ENCODE measurements around the gene PCP4L1.
"Not testable (repeated sequence)": the region's sequence is repeated elsewhere in the genome, so short reads cannot be mapped to it uniquely, and the experiment has no call there.

The PCP4L1 gene

DNA sequence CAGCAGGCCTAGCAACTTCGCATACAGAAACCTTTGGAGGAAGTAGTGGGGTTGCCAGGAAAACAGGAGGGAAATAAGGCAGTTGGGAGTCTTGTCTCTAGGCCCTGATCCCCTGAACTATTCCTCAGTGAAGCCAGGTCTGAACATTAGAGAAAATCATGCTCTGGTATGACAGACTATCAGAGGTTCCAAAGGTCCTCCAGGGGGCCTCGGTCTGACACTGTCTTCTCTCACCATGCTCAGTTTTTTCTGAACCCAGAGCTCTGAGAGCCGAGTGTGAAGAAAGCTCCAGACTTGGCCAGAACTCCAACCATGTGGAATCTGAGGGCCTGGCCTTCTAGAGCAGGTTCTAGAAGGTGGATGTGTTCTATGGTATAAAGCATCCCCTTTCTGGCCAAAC, 28.6 kb upstream of the PCP4L1 start:
- no peak for DNase-seq

DNA sequence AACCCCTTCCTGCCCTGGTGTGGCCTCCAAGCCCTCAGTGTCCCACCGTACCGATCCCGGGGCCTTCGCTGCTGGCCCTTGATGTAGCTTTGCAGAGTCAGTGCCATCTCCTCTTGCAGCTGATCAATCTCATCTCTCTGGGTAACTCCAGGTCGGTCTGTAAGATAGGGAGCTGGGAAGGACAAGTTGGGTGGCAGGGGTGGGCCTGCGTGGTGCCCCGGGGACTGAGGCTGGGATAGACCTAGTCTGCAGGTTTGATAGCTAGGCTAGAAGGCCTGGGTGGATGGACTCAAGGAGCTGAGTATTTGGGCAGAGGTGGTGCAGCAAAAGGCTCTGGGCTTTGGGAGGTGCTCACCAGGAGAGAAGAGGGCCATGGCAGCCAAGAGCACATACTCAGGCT, 27.8 kb upstream of the PCP4L1 start:
- DNase-seq = no peak

DNA sequence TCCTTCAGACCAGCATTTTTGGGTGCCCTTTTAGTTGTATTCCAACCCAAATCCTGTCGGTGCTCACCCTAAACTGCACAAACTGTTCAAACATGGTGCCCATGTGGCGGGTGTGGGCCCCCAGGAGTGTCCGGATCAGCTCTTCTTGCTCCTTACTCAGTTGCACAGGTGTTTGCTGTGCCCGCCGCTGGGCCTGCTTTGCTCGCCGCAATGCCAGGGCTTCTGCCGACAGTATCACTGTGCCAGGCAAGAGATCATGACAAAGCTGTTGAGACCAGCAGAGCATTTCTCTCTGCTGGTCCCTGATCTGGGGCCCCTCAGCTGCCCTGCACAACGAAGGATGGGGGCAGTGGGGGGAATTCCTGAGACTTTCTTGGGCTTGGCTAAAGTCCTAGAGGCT, 25.4 kb upstream of the PCP4L1 start:
- no peak for DNase-seq

DNA sequence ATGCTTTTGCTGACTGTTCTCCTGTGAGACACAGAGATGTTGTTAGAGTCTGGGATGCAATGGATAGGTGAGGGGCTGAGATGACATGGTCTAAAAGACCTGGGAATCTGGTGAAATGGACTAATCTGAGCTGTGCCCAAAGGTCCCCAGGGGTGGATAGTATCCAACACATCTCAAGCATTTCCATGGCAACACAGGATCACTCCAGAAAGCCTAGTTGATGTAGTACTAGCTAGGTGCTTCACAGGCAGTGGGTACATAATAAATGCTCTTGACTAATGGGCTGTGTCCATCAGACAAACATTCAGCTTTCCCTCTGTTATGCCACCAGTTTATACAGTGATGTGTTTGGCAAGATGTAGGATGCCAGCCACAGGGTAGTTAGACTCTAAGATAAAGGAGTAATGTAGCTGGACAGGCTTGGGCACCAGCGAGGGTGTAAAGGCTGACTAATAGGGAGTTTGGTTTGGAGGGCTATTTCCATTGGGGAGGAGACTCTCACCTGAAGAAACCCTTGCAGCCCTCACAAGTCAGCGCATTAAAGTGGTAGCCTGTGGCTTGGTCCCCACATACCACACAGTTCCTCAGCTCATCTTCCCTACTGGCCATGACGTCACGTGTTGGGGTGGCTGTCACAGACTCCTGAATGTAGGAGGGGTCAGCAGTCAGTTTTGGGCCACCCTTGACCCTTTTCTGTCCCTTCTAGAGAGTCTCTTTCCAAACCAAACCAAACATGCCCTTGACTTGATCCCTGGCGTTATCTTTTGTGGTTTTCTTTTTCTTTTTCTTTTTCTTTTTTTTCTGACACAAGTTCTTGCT, 22.4 kb upstream of the PCP4L1 start:
- no peak for DNase-seq

DNA sequence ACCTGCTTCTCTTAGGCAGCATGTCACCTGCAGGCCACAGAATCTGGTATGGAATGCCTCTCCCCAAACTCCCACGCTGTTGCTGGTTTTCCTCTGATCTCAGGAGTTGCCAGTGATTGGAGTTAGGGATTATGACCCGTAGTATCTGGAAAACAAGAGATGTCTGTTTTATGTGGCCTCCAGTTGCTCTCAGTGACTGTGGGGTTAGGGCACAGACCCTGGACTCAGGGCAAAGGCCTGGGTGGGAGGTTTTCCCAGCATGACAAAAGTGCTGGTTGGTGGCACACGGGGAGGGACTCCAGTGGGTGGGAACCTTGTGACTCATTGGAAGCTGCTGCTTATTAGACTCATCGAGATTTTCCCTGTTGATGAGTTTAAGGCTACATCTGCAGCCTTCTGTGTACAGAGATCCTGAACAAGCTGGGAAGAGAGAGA, 20.5 kb upstream of the PCP4L1 start, which contains the start of gene NR1I3:
TSS of gene NR1I3 (minus strand) at position 165 of the 435 bp plus-strand sequence. CDS start 1,638 bp downstream, outside the sequence.
- DNase-seq = no peak

DNA sequence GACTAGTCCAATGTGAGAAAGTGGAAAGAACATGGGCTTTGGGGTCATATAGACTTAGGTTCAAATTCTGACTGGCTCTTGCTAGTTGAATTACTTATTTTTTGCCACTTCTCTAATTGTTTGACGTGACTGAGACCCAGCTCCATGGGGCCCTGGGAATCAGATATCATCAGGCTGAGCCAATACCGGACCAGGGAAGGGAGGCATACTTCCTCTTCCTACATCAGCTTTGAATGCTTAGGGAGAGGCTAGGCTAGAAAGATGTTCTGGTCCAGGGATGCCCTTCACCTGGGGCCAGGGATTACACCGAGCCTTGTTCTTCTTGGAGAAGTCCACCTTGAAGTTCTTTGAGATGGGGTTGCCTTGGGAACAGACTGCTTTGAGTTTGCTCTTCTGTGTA, 16.9 kb upstream of the PCP4L1 start:
- DNase-seq = no peak

DNA sequence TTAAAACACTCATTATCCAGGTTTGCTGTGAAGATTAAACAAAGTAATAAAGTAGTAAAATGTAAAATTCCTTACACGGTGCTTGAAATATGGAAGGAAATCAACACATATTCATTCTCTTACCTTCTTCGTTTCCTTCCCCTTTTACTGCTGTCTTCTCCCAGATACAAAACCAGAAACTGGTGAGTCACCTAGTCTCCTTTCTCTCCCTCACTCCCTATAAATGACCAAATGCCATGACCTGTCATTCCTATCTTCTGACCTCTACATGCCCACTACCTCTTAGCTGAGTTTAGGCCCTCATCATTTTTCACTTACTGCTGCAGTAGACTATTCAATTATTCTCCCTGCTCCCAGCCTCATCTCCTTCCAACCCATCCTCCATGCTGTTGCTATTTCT, 16.2 kb upstream of the PCP4L1 start:
- DNase-seq = no peak

DNA sequence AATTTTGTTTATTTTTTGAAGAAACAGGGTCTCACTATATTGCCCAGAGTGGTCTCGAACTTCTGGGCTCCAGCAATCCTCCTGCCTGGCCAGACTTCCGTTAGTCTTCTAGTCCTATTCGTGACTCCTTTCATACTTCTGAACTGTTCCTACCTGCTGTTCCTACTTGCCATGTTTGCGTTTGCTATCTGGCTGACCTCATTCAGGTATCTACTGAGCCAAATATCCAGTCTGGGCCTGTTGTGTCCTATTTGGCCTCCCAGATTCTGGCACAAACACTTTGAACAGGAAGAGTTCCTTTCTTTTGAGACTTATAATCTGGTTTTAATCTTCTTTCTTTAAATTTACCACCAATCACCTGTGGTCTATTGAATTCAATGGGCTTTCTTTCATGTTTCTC, 13.7 kb upstream of the PCP4L1 start:
- DNase-seq = no peak

DNA sequence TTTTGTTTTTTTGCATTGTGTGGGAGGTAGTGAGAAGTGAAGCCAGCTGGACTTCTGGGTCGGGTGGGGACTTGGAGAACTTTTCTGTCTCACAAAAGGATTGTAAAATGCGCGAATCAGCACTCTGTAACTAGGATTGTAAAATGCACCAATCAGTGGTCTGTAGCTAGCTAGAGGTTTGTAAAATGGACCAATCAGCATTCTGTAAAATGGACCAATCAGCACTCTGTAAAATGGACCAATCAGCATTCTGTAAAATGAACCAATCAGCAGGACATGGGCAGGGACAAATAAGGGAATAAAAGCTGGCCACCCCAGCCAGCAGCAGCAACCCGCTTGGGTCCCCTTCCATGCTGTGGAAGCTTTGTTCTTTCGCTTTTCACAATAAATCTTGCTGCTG, 8.4 kb upstream of the PCP4L1 start:
- not testable (repeated sequence) for DNase-seq

DNA sequence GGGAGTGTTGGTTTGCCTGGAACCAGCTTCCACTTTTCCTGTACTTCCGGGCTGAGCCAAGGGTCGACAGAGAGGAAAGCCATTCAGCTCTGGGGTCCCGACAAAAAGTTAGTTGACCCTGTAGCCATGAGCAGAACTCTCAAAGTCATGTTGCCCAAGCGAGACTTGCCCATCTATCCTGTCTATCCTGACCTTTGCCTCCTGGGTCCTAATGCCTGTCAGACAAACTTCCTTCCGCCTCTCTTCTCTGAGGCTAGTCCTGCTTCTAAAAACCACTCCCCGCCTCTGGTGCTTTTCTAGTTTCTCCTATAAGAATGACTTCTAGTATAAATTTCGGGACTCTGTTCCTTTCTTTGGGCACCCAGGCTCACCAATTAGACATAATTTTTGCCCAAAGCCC, 7.7 kb upstream of the PCP4L1 start:
- no peak for DNase-seq

DNA sequence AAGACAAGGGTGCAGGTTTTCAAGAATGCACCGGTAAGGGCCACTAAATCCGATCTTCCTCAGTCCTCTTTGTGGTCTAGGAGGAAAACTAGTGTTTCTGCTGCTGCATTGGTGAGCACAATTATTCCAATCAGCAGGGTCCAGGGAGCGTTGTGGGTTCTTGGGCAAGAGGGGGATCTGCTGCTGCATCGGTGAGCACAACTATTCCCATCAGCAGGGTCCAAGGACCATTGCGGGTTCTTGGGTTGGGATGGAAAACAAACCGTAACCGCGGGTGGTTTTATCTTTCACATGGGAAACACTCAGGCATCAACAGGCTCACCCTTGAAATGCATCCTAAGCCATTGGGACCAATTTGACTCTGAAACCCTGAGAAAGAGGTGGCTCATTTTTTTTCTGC, 7.0 kb upstream of the PCP4L1 start:
- DNase-seq = no peak

DNA sequence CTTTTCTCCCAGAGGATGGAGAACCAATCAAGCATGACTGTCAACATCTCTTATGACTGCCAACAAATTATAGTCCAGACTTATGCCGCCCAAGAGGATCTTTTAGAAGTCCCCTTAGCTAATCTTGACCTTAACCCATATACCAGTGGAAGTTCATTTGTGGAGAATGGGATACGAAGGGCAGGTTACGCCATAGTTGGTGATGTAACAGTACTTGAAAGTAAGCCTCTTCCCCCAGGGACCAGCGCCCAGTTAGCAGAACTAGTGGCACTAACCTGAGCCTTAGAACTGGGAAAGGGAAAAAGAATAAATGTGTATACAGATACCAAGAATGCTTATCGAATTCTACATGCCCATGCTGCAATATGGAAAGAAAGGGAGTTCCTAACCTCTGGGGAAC, 3.2 kb upstream of the PCP4L1 start:
- DNase-seq = not testable (repeated sequence)

DNA sequence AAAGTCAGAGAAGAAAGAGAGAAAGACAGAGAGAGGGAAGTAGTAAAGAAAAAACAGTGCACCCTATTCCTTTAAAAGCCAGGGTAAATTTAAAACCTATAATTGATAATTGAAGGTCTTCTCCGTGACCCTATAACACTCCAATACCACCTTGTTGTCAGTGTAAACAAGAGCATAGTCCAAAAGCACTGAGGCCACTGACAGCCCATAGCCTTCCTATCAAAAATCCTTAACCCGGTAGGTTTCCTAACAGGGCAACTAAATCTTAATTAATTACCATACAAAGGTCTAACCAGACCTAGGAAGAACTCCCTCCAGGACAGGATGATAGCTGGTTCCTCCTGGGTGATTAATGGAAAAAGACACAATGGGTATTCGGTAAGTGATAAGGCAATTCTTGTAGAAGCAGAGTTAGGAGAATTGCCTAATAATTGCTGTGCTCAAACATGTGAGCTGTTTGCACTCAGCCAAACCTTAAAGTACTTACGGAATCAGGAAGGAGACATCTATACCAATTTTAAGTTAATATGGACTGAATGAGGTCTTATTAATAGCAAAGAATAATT, 2.5 kb upstream of the PCP4L1 start:
- not testable (repeated sequence) for DNase-seq

DNA sequence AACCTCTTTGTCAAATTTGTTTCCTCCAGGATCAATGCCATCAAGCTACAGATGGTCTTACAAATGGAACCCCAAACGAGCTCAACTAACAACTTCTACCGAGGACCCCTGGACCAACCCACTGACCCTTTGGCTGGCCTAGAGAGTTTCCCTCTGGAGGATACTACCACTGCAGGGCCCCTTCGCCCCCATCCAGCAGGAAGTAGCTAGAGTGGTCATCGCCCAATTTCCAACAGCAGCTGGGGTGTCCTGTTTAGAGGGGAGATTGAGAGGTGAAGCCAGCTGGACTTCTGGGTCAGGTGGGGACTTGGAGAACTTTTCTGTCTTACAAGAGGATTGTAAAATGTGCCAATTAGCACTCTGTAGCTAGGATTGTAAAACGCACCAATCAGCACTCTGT, 1.4 kb upstream of the PCP4L1 start:
- not testable (repeated sequence) for DNase-seq

DNA sequence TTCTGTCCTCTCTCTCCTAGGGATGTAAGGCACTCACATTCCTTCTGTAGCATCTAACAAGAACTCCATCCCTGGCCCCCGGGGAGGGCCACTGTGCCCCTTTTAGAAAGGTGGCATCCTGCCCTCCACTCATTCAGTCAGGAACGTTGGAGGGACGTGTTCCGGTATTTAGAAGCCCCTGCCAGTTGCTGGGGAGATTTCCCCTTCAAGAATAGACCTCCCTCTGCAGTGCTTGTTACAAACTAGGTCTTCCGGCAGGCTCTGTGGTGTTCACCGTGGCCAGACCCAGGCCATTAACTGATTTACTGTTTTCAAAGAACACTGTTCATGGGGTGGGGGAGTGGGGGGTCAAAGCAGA, 779 bp downstream of the PCP4L1 start:
- no peak for DNase-seq

DNA sequence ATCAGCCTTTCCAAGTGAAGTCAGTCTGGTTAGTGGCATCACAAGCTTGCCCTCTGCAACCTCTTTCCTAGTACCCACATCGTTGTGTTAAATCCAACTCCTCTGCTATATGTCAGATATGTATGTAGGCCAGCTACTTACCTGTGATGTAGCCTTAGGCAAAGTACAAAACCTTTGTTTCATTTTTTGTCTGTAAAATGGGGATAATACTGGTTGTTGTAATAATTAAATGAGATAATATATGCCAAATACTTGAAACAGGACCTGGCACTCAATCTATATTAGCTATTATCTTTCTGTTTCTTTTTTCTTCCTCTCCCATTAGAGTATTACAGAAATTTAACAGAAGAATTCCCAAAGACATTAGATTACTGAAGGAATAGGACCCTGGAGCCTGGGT, 1.2 kb downstream of the PCP4L1 start:
- no peak for DNase-seq

DNA sequence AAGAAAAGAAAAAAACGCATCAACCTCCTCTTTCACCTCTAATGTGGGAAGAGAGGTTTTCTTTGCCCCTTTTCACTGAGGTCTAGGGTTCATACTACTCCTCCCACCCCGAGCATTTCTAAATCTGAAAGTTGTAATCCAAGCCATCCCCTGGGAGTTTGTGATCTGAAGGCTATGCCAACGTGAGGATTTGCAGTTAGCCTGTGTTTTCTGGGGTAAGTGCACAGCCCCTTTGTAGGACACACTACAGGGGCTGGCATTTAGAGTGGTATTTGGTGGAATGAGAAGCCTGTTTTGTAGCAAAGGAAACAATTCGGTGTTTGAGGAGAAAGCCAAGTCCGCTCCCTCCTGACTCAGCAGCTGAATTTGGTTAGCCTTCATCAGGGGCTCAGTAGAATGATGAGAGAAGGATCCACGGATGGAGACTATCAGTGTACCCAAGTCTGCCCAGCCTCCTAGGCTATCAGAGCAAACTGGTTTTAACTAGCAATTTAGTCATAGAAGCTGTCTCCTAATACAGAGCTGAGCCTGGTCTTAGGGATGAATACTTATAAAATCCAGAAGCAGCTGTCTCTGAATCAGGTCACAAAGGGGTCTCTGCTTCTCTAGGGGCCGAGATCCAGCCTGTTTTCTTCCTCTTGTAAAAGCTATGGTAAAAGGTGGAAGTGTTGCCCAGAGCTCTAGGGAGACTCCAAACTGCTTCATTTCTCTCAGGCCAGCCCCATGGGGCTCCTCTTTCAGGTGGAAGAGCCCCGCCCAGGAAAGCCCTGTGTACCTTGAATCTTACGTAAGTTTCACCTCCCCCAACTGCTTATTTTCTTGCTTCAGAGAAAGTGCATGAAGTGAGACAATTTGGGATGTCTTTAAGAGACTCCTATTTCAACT, 2.1 kb downstream of the PCP4L1 start:
- no peak for DNase-seq

DNA sequence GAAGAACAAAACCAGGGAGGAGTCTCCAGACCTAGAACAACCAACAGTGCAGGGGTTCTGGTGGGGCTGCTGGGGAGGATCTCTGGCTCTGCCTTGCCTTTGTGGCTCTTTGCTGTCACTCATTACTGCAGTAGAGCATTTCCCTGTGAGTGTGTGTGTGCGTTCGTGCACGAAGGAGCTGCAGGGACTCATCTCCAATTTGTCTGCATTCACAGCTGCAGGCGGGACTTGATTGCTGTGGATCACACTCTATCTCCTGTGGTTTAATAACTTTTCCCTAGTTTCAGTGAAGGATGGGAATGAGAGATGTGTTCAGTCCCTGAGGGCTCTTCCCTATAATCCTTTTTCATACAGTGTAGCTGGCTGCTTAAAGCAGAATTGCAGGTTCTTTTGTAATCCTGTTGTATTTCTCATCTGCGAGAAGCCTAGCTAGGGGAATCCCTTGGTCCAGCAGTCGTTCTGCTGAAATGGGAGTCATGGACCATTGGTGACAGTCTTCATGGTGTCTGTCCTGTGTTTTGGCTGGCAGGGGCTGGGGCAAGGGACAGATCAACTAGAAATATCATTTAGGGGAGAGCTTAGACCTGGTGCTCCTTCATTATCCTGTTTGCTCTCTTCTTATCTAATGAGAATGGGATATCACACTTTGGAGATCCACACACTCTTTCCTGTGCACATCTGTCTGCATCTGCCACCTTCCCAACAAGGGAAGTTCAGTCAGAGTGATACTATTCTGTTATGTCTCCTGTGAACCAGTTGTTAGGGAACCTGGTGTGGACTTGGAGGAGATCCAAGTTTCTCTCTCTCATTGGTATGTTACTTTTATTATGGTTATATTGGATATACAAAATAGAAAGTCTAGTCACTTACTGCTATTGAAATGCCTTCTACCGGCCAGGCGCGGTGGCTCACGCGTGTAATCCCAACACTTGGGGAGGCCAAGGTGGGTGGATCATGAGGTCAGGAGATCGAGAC, 3.0 kb downstream of the PCP4L1 start:
- no peak for DNase-seq

DNA sequence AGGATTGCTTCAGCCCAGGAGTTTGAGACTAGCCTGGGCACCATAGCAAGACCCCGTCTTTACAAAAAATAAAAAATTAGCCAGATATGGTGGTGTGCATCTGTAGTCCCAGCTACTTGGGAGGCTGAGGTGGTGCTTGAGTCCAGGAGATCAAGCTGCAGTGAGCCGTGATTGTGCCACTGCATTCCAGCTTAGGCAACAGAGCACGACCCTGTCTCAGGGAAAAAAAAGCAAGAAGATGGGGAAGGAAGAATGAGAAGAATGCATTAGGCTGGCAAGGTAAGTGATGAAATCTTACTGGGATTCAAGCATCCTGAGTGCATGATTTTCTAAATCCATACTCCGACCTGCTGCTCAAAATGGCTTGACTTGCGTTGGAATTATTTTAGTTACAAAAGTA, 6.8 kb downstream of the PCP4L1 start:
- DNase-seq = no peak

DNA sequence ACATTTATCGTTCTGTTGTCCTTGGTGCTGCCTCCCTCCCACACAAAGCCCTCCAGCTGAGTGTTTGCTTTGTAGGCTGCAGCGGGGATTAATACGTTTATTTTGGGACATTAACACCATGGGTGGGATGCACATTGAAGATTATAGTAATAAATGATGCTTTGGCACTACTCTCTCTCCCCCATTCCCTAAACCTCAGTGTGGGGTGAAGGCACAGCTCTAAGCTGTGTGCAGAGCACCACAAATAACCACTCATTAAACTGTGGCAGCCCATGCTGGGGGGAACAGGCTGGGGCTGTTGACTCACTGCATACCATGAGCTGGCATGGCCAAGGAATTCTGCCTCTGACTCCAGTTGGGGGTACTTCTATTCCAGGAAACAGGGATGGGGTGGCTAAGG, 7.7 kb downstream of the PCP4L1 start:
- no peak for DNase-seq

DNA sequence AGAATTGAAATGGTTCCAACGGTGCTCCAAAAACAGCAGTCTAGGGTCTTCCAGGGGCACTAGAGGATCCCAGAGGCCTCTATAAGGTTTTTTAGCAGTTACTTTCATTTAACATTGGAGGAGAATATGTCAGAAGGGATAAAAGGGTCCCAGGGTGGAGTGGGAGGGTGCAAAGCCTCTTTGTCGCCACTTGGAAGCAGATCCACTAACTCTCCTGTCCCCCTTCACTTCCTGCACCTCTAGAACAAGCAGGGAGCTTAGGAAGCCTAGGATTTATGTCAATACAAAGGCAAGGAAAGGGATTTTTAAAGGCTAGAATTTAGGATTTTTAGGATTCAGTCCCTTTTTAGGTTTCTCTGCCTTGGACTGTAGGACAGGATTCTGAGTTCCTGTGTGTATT, 8.3 kb downstream of the PCP4L1 start:
- no peak for DNase-seq

DNA sequence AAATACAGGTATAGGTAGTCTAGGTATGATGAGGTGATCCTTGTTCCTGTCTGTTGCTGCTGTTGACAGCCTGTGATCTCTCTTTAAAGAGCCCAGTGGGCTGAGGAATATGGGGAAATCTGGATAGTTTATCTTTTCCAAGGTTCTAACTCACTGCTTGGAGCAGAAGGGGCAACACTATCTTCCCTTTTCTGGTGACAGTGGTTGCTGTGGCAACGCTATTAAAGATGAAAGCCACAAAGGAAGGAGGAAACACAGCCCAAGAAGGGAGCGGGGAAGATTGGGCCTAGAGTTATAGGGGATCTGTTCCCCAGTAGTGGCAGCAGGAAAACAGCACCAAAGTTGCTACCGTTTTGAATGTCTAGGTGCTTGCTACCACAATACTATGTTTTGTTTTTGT, 8.8 kb downstream of the PCP4L1 start:
- DNase-seq = no peak

DNA sequence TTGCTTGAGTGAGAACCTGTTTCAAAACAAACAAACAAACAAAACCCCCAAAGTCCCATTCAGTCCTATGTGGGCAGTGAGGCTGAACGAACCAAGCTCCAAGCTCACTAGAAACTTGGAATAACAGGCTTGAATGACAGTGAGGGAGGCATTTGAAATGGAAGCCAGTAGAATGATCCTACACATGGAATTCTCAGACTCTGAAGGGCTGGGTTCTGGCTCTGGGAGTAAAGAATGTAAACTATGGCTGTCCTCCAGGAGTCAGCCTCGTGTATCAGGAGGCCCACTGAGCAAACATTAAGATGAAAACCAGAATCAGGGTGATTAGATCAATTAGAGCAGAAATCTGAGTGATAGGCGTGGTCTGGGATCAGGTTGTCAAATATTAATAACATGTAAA, 14.9 kb downstream of the PCP4L1 start:
- DNase-seq = no peak

Measured in NCI-H1092 (cell line).